ENCODE data around the gene ABAT.
A peak's percentile ranks its signal among the peaks of the same experiment; 100 is the strongest.
"Not testable (repeated sequence)": the region's sequence is repeated elsewhere in the genome, so short reads cannot be mapped to it uniquely, and the experiment has no call there.

Gene ABAT

GRCh38 chr16:8648877-8649276, 25.5 kb upstream of the ABAT start:
- DNase-seq (ENCODE audit: low read depth in 1 of 2, low spot score in 1 of 2) = no peak

GRCh38 chr16:8649829-8650554, 24.4 kb upstream of the ABAT start:
- DNase-seq (ENCODE audit: low read depth in 1 of 2, low spot score in 1 of 2) = no peak

- DNase-seq (ENCODE audit: low read depth in 1 of 2, low spot score in 1 of 2) = not testable (repeated sequence)
These were observed 22.5 kb upstream of the ABAT start for GRCh38 chr16:8651958-8652357.

GRCh38 chr16:8655184-8655717, 19.2 kb upstream of the ABAT start:
- DNase-seq (ENCODE audit: low read depth in 1 of 2, low spot score in 1 of 2) = no peak

- no peak for DNase-seq (ENCODE audit: low read depth in 1 of 2, low spot score in 1 of 2)
These were observed 18.0 kb upstream of the ABAT start for GRCh38 chr16:8656376-8656775.

- DNase-seq (ENCODE audit: low read depth in 1 of 2, low spot score in 1 of 2) = peak; percentile 8 to 25
These were observed 13.5 kb upstream of the ABAT start for GRCh38 chr16:8660841-8661301.

GRCh38 chr16:8661703-8662102, 12.7 kb upstream of the ABAT start:
- DNase-seq (ENCODE audit: low read depth in 1 of 2, low spot score in 1 of 2) = no peak

- DNase-seq (ENCODE audit: low read depth in 1 of 2, low spot score in 1 of 2) = no peak
These were observed 11.0 kb upstream of the ABAT start for GRCh38 chr16:8663192-8664089.

- DNase-seq (ENCODE audit: low read depth in 1 of 2, low spot score in 1 of 2) = no peak
These were observed 8.9 kb upstream of the ABAT start for GRCh38 chr16:8665529-8665928.

GRCh38 chr16:8667492-8667891, 6.9 kb upstream of the ABAT start:
- DNase-seq (ENCODE audit: low read depth in 1 of 2, low spot score in 1 of 2) = no peak

GRCh38 chr16:8668113-8668512, 6.3 kb upstream of the ABAT start:
- DNase-seq (ENCODE audit: low read depth in 1 of 2, low spot score in 1 of 2) = no peak

- DNase-seq (ENCODE audit: low read depth in 1 of 2, low spot score in 1 of 2) = no peak
These were observed 4.9 kb upstream of the ABAT start for GRCh38 chr16:8669481-8669880.

GRCh38 chr16:8670014-8670560, 4.3 kb upstream of the ABAT start:
- no peak for DNase-seq (ENCODE audit: low read depth in 1 of 2, low spot score in 1 of 2)

GRCh38 chr16:8673611-8674412, 605 bp upstream of the ABAT start:
- no peak for DNase-seq (ENCODE audit: low read depth in 1 of 2, low spot score in 1 of 2)

GRCh38 chr16:8675183-8676159, 1.1 kb downstream of the ABAT start:
- peak; percentile 5 to 37 for DNase-seq (ENCODE audit: low read depth in 1 of 2, low spot score in 1 of 2)

GRCh38 chr16:8676160-8676547, 1.7 kb downstream of the ABAT start:
- no peak for DNase-seq (ENCODE audit: low read depth in 1 of 2, low spot score in 1 of 2)

GRCh38 chr16:8676737-8677375, 2.4 kb downstream of the ABAT start:
- no peak for DNase-seq (ENCODE audit: low read depth in 1 of 2, low spot score in 1 of 2)

GRCh38 chr16:8677481-8677880, 3.1 kb downstream of the ABAT start:
- DNase-seq (ENCODE audit: low read depth in 1 of 2, low spot score in 1 of 2) = no peak
